K562 (cell line): ENCODE results near the gene KLF13. TPM values are rescaled to one million over a fixed set of nuclear protein-coding genes. Genes with fewer than 3 reads are reported as not detected.

Experiments
- ATAC-seq: fragments of 200-7000 bp; cut with Tn5 transposase; 3 replicates; pipeline ENCODE4 v1.9.1; 2020; ENCODE audit warnings: moderate library complexity
- BruUV-seq: library from RNA; stranded (reverse); fragments of 400-500 nt; replicated peaks from 2 replicates; lab custom pipeline; 2021; lab: Mats Ljungman, UMichigan
- CTCF ChIA-PET: fragments of 300-600 bp; formaldehyde crosslinking; extraction: SDS; loops from one replicate; lab custom pipeline; 2021; ENCODE audit warnings: low intra/inter-chr PET ratio; lab: Yijun Ruan, JAX
- POLR2A ChIA-PET: fragments of 300-600, 350-650 bp; sonication (Branson Sonifier 250); formaldehyde crosslinking; extraction: SDS; loops from one replicate; lab custom pipeline; 2021; ENCODE audit warnings: antibody characterized with exemption, inconsistent platforms; lab: Yijun Ruan, JAX
- DNase-seq, 4 experiments: peaks; one replicate each; pipeline versions ENCODE4 v3.0.0 to v3.0.0-alpha.2; 2011 to 2018; ENCODE audit warnings: low spot score in 3 of 4, mixed read lengths in 3 of 4; ENCODE audit errors: extremely low read depth in 1 of 4
- FAIRE-seq: peaks from 2 replicates; lab custom pipeline; 2011; peaks lifted over from hg19 to GRCh38; lab: Jason Lieb, UNC
- H2AFZ ChIP-seq: 2 replicates; pipeline ENCODE4 v1.6.0; 2011; ENCODE audit warnings: low read depth, low read length, control low read depth, inconsistent platforms
- H3K27ac ChIP-seq: fragments of 200-600 bp; 3 replicates; pipeline ENCODE4 v1.8.0; 2011; ENCODE audit warnings: low read depth, mild to moderate bottlenecking, control low read depth, inconsistent platforms, low read length, moderate library complexity, mixed read lengths; ENCODE audit errors: extremely low read depth
- H3K27me3 ChIP-seq, 2 experiments: fragments of 300-600 bp in 1 of 2; 2 replicates in 1 of 2; 3 replicates in 1 of 2; pipeline versions ENCODE4 v1.6.0 to v1.8.0; 2011; ENCODE audit warnings: inconsistent platforms in 2 of 2, low read length in 2 of 2, mild to moderate bottlenecking in 1 of 2, mixed read lengths in 1 of 2, moderate library complexity in 1 of 2; ENCODE audit not compliant: control insufficient read depth in 2 of 2, insufficient read depth in 2 of 2
- H3K36me3 ChIP-seq: fragments of 300-600 bp; 3 replicates; pipeline ENCODE4 v1.8.0; 2011; ENCODE audit warnings: mild to moderate bottlenecking, low read length, inconsistent platforms; ENCODE audit not compliant: control insufficient read depth, insufficient read depth
- H3K4me1 ChIP-seq, 2 experiments: fragments of 200-600 bp in 1 of 2; replicated peaks in 1 of 2; 2 replicates in 1 of 2; 3 replicates in 1 of 2; pipeline versions ENCODE4 v1.5.1 to v1.8.0; 2011; ENCODE audit warnings: inconsistent platforms in 2 of 2, low read length in 2 of 2, mild to moderate bottlenecking in 1 of 2, mixed read lengths in 1 of 2, moderate library complexity in 1 of 2; ENCODE audit not compliant: control insufficient read depth in 2 of 2, insufficient read depth in 2 of 2
- H3K4me2 ChIP-seq: 2 replicates; pipeline ENCODE4 v1.6.1; 2011; ENCODE audit warnings: low read length, control low read depth, inconsistent platforms, mixed read lengths; ENCODE audit not compliant: insufficient read depth
- H3K4me3 ChIP-seq: fragments of 200-600 bp; sonication (generic), shearing (Covaris generic); 2 replicates; pipeline ENCODE4 v1.5.1; 2016; ENCODE audit warnings: control low read depth, inconsistent platforms
- H3K79me2 ChIP-seq: fragments of 200-600 bp; 3 replicates; pipeline ENCODE4 v1.8.0; 2011; ENCODE audit warnings: low read length, inconsistent platforms; ENCODE audit not compliant: control insufficient read depth, insufficient read depth
- H3K9ac ChIP-seq, 2 experiments: 2 replicates each; pipeline versions ENCODE4 v1.6.0 to v1.6.1; 2011; ENCODE audit warnings: low read depth in 2 of 2, low read length in 2 of 2, control low read depth in 1 of 2, inconsistent platforms in 1 of 2, mild to moderate bottlenecking in 1 of 2, mixed read lengths in 1 of 2; ENCODE audit not compliant: insufficient read depth in 1 of 2
- H3K9me1 ChIP-seq: one replicate; pipeline ENCODE4 v1.6.0; 2011; ENCODE audit warnings: inconsistent platforms, mild to moderate bottlenecking, low read length, moderate library complexity; ENCODE audit not compliant: control insufficient read depth, insufficient read depth
- H3K9me3 ChIP-seq: replicated peaks from 2 replicates; pipeline ENCODE4 v1.5.1; 2011; ENCODE audit warnings: low read depth, low read length, inconsistent platforms; ENCODE audit not compliant: control insufficient read depth, insufficient read depth
- H4K20me1 ChIP-seq: replicated peaks from 2 replicates; pipeline ENCODE4 v1.6.1; 2011; ENCODE audit warnings: low read length, inconsistent platforms, mixed read lengths; ENCODE audit not compliant: control insufficient read depth, insufficient read depth
- DMBX1 ChIP-seq: fragments of 250-450 bp; sonication (Bioruptor Pico); IDR thresholded peaks from 2 replicates; pipeline ENCODE4 v1.8.0; 2022; ENCODE audit warnings: inconsistent platforms, mild to moderate bottlenecking, moderate library complexity, borderline replicate concordance
- EP300 ChIP-seq: IDR thresholded peaks from 2 replicates; pipeline ENCODE4 v1.6.1; 2012; ENCODE audit warnings: low read length, improper control_type of control experiment
- EWSR1 ChIP-seq: fragments of 450-650 bp; IDR thresholded peaks from 2 replicates; pipeline ENCODE4 v1.6.1; 2018; ENCODE audit warnings: borderline replicate concordance, mild to moderate bottlenecking, low read depth, moderate library complexity; ENCODE audit not compliant: partially characterized antibody
- NELFE ChIP-seq: IDR thresholded peaks from 2 replicates; pipeline ENCODE4 v1.6.1; 2011; ENCODE audit warnings: mild to moderate bottlenecking; ENCODE audit not compliant: insufficient read depth, insufficient read length
- NFIC ChIP-seq: fragments of 450-650 bp; IDR thresholded peaks from 2 replicates; pipeline ENCODE4 v1.6.1; 2017; ENCODE audit warnings: mild to moderate bottlenecking, inconsistent platforms
- RFX7 ChIP-seq: fragments of 250-450 bp; sonication (Bioruptor Pico); IDR thresholded peaks from 2 replicates; pipeline ENCODE4 v1.5.1; 2021; ENCODE audit warnings: mild to moderate bottlenecking
- TAF1 ChIP-seq: IDR thresholded peaks from 2 replicates; pipeline ENCODE4 v1.6.1; 2011; ENCODE audit warnings: mild to moderate bottlenecking, low read length, moderate library complexity; ENCODE audit not compliant: insufficient read depth, control insufficient read depth, severe bottlenecking; ENCODE audit errors: extremely low read depth
- ZNF174 ChIP-seq: fragments of 250-450 bp; sonication (Bioruptor Pico); IDR thresholded peaks from 2 replicates; pipeline ENCODE4 v1.4.0; 2020; ENCODE audit warnings: mild to moderate bottlenecking
- ZNF3 ChIP-seq: fragments of 250-450 bp; sonication (Bioruptor Pico); IDR thresholded peaks from 2 replicates; pipeline ENCODE4 v1.5.0; 2021; ENCODE audit warnings: mild to moderate bottlenecking, moderate library complexity
- WGBS: fragments of 100-300 bp; shearing (Covaris generic); methylation state at CpG from one replicate; pipeline ENCODE4 v1.1.6; 2016; ENCODE audit warnings: low coverage, mixed read lengths; ENCODE audit not compliant: insufficient coverage; ENCODE audit errors: missing lambda C conversion rate; 5-methylcytosine and 5-hydroxymethylcytosine counted together
- in situ Hi-C: fragments of 300-500 bp; cut with MboI; formaldehyde crosslinking; loops from 4 replicates; pipeline ENCODE4 v1.15.0; 2018; ENCODE audit warnings: inconsistent platforms, mixed read lengths
- intact Hi-C: fragments of 100-400 bp; cut with micrococcal nuclease; formaldehyde crosslinking; loops from 2 replicates; pipeline ENCODE4 v1.14.2; 2022
- polyA plus RNA-seq, 8 experiments: library from polyadenylated mRNA; depleted of rRNA in 4 of 8; stranded (reverse) in 5 of 8; unstranded in 3 of 8; fragments of >200 nt; fragmentation: Nextera tagmentation in 2 of 8; fragmentation: Illumina TruSeq in 1 of 8; extraction: Ambion mirVana in 2 of 8; extraction: Trizol in 1 of 8; gene quantifications; 2 replicates each; pipeline versions ENCODE4 v1.2.1 to v1.2.3, GENCODE V29; 2011 to 2014; ENCODE audit warnings: inconsistent platforms in 1 of 8, missing spikeins in 1 of 8
- total RNA-seq, 7 experiments: library from RNA; depleted of rRNA in 6 of 7; stranded (reverse); fragments of >200 nt in 6 of 7; fragmentation: Illumina TruSeq in 2 of 7; extraction: Trizol in 2 of 7; gene quantifications; 2 replicates each; pipeline versions ENCODE4 v1.2.1 to v1.2.3, GENCODE V29; 2011 to 2021; ENCODE audit warnings: low replicate concordance in 1 of 7
- TF ChIP-seq, protein P1 (sequence below): fragments of 250-450 bp; sonication (Bioruptor Pico); IDR thresholded peaks from 2 replicates; pipeline ENCODE4 v1.5.0; 2021
- TF ChIP-seq, protein P2 (sequence below): sonication (generic); formaldehyde crosslinking; IDR thresholded peaks from 2 replicates; pipeline ENCODE4 v1.8.0; 2022; ENCODE audit warnings: mild to moderate bottlenecking, missing genetic modification reagents

The KLF13 gene
- total and polyA plus RNA-seq, 9 of the 15 experiments (the other 6 are each of a cell fraction or from before 2014, with no cell fraction given), result 1.8 to 10.5 (median 4.8) TPM

DNA sequence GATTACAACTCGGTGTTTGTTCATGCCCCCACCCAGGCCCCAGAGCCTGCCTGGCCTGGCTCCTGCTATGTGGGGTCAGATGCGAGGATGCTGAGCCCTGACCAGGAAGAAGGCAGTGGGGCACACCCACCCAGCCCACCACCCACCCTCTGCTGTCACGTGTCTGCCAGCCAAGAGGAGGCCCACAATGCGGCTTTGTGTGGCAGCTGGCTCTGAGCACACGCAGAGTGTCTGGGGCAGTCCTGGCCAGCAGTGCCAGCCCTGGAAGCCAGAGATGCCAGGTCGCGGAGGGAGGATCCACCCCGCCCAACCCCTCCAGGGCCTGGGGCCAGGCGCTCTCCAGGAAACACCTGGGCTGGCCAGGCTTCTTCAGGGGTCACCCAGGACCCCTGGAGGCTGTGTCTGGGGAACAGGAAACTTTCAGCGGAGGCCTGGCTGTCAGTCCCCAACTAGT is 26.4 kb upstream of the KLF13 start:
- FAIRE-seq, result no peak
- Histone ChIP-seq H3K27ac (no peak overlapping the region), H3K27me3 (peaks cover 10 to 28% of the 10 kb centered on the region in 2 experiments; a peak in 4 of 5 replicates), H3K9me1 (peaks cover 3% of the 10 kb centered on the region)
- WGBS, result 19% methylated on average over 3 of the region's 10 CpGs
- no TSS peak for BruUV-seq
- CTCF ChIA-PET, result no interaction called here
- TF ChIP-seq EWSR1, result no peak
- TF ChIP-seq, all 486 proteins: peak for 0
- no peaks in the 10 kb centered on the region for H3K9me3 ChIP-seq
- H3K4me1 ChIP-seq, result peaks cover 11 to 43% of the 10 kb centered on the region in 2 experiments; a peak in 4 of 5 replicates
- intact Hi-C loops (no loop called here), in situ Hi-C loops (no loop called here)
- POLR2A ChIA-PET, result interaction anchor here (0.7 kb wide), 1 partner anchor 39 kb away, joined by 3 read pairs; no protein-coding TSS in a partner anchor
- ATAC-seq (no peak), DNase-seq (no peak)
- H3K79me2 ChIP-seq, result no peaks in the 10 kb centered on the region
- H3K4me3 ChIP-seq, result no peak overlapping the region
- no peaks in the 10 kb centered on the region for H3K36me3 ChIP-seq
- H4K20me1 ChIP-seq, result 0 out of 2 replicates have a peak, but pooled peaks cover 7% of the 10 kb centered on the region
- no peak overlapping the region for H2AFZ ChIP-seq
- no peak overlapping the region for H3K4me2 ChIP-seq
- no peak overlapping the region; a peak in 1 of 4 replicates for H3K9ac ChIP-seq

DNA sequence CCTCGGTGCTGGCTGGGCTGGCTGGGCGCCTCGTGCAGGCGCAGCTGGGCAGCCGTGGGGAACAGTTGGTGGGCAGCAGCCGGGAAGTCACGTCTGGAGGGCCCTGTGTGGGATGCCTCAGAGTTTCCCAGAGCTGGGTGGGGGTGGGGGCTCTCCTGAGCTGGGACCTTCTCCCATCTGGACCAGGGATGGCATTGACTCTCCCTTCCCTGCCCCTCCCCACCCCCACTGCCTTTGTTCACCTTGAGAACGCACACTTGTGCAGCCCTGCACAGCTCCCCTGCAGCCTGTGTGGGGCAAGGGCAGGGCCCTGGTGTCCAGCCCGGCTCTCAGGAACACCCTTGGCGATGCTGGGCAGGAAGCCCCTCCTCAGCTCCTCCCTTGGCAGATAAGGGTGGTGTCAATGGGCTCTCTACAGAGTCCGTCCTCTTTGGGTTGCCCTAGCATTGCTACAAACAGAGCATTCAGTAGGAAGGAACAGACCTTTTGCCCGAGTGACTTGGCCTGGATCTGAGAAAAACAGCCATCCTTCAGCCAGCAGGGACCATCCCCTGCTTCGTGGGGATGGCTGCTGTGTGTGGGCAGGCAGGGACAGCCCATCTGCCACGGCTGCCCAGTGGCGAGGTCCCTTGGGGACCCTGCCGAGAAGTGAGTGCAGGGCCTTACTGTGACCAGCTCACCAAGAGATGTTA is 25.5 kb upstream of the KLF13 start:
- in situ Hi-C loops, result no loop called here
- TF ChIP-seq TAF1, result no peak
- TF ChIP-seq, protein P1, sequence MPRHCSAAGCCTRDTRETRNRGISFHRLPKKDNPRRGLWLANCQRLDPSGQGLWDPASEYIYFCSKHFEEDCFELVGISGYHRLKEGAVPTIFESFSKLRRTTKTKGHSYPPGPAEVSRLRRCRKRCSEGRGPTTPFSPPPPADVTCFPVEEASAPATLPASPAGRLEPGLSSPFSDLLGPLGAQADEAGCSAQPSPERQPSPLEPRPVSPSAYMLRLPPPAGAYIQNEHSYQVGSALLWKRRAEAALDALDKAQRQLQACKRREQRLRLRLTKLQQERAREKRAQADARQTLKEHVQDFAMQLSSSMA, result no peak
- TF ChIP-seq ZNF3, result no peak
- no peak for TF ChIP-seq NFIC
- TF ChIP-seq ZNF174, result no peak
- TF ChIP-seq EP300, result no peak
- no peak for TF ChIP-seq RFX7 (CRISPR knock-in tag)
- no peak for TF ChIP-seq DMBX1 (CRISPR knock-in tag)
- TF ChIP-seq, protein P2, sequence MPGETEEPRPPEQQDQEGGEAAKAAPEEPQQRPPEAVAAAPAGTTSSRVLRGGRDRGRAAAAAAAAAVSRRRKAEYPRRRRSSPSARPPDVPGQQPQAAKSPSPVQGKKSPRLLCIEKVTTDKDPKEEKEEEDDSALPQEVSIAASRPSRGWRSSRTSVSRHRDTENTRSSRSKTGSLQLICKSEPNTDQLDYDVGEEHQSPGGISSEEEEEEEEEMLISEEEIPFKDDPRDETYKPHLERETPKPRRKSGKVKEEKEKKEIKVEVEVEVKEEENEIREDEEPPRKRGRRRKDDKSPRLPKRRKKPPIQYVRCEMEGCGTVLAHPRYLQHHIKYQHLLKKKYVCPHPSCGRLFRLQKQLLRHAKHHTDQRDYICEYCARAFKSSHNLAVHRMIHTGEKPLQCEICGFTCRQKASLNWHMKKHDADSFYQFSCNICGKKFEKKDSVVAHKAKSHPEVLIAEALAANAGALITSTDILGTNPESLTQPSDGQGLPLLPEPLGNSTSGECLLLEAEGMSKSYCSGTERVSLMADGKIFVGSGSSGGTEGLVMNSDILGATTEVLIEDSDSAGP (CRISPR knock-in tag), result no peak
- TF ChIP-seq NELFE, result no peak

More for the DNA sequence above, 25.5 kb upstream of the KLF13 start:
- H3K9me3 ChIP-seq, result no peaks in the 10 kb centered on the region
- intact Hi-C loops, result no loop called here
- H3K27ac ChIP-seq, result no peak overlapping the region
- 12% methylated on average over 16 of the region's 16 CpGs for WGBS
- no peaks in the 10 kb centered on the region for H3K36me3 ChIP-seq
- FAIRE-seq (no peak), ATAC-seq (no peak), DNase-seq (no peak)
- H3K4me2 ChIP-seq, result no peak overlapping the region
- H2AFZ ChIP-seq, result no peak overlapping the region
- peaks cover 3% of the 10 kb centered on the region for H3K9me1 ChIP-seq
- no peak overlapping the region for H3K4me3 ChIP-seq
- BruUV-seq, result no TSS peak
- H3K4me1 ChIP-seq, result peaks cover 11 to 43% of the 10 kb centered on the region in 2 experiments; a peak in 4 of 5 replicates
- ChIA-PET POLR2A (interaction anchor here (0.6 to 0.7 kb wide), 2 partner anchors 16 to 40 kb away, joined by 3 read pairs; no protein-coding TSS in a partner anchor), CTCF (no interaction called here)
- H3K27me3 ChIP-seq, result peaks cover 13 to 32% of the 10 kb centered on the region in 2 experiments
- no peaks in the 10 kb centered on the region for H3K79me2 ChIP-seq
- peaks cover 7% of the 10 kb centered on the region; the same call in 1 of the 2 replicates for H4K20me1 ChIP-seq
- no peak overlapping the region for H3K9ac ChIP-seq
